Measurements from ENCODE around the gene RCBTB1.

The RCBTB1 gene

DNA sequence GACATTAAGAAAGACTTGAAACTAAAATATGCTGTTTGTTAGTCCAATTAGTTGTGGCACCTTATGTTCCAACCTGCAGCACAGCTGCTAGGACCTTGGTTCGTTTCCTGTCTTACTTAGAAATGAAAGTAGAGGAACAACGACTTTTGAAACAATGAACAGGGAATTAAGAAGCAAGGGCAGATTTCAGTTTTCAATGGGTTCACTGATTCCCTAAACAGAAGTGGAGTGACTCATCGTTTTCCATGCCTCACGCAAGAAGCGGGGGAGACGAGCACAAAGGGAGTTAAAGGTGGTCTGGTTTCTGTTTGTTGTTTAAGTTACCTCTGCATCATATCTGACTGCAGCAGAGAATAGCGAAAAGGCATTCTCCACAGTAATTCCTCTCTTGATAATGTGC lies 44.8 kb downstream of the RCBTB1 start:
- Histone ChIP-seq H3K4me2 (ENCODE audit: low read length) (peak overlapping the region; percentile 42), H3K27me3 (ENCODE audit: control insufficient read depth, low read length) (no peaks in the 10 kb centered on the region), H3K9me2 (replicated peaks; ENCODE audit: control insufficient read depth, low read length) (no peaks in the 10 kb centered on the region), H3K36me3 (ENCODE audit: control insufficient read depth, low read length) (peaks cover 53% of the 10 kb centered on the region), H3K4me1 (ENCODE audit: control insufficient read depth, low read length) (peaks cover 41% of the 10 kb centered on the region), H3F3A (ENCODE audit: control insufficient read depth, insufficient read depth) (peaks cover 3% of the 10 kb centered on the region; the same call in 1 of the 2 replicates), H4K20me1 (ENCODE audit: control insufficient read depth, insufficient read depth, low read depth, low read length) (no peaks in the 10 kb centered on the region), H3K4me3 (ENCODE audit: low read length) (peak overlapping the region; percentile 19), H3K27ac (ENCODE audit: low read depth, low read length) (peak overlapping the region; percentile 49), H3K79me2 (ENCODE audit: control insufficient read depth, low read length) (no peaks in the 10 kb centered on the region), H3K9me3 (ENCODE audit: control insufficient read depth, insufficient read depth, low read length) (no peaks in the 10 kb centered on the region)
- no peak for TF ChIP-seq EZH2phosphoT487 (IDR thresholded peaks at IDR 0.05; ENCODE audit: borderline replicate concordance, low read length)
- TF ChIP-seq, protein P1, sequence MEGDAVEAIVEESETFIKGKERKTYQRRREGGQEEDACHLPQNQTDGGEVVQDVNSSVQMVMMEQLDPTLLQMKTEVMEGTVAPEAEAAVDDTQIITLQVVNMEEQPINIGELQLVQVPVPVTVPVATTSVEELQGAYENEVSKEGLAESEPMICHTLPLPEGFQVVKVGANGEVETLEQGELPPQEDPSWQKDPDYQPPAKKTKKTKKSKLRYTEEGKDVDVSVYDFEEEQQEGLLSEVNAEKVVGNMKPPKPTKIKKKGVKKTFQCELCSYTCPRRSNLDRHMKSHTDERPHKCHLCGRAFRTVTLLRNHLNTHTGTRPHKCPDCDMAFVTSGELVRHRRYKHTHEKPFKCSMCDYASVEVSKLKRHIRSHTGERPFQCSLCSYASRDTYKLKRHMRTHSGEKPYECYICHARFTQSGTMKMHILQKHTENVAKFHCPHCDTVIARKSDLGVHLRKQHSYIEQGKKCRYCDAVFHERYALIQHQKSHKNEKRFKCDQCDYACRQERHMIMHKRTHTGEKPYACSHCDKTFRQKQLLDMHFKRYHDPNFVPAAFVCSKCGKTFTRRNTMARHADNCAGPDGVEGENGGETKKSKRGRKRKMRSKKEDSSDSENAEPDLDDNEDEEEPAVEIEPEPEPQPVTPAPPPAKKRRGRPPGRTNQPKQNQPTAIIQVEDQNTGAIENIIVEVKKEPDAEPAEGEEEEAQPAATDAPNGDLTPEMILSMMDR (IDR thresholded peaks at IDR 0.05; ENCODE audit: low read depth, low read length, poor library complexity, severe bottlenecking), result no peak

DNA sequence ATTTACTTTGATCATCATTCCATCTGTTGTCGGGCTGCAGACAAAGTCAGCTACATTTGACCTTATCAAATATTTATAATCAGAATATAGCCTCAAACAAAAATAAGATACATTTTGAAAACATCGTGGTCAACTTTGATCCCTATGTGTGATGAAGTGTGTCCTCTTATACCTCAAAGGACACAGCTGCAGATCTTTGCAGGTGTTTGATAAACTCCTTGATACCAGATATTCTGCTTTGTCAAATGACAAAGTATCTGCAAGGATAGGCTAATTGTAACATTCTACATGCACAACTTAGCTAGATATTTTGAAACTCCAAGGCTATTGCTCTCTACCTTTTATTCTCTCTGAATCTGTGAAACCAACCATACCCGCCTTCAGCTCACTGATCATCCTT lies 45.6 kb downstream of the RCBTB1 start:
- TF ChIP-seq, protein P1 (IDR thresholded peaks at IDR 0.05; ENCODE audit: low read depth, low read length, poor library complexity, severe bottlenecking), result no peak
- TF ChIP-seq EZH2phosphoT487 (IDR thresholded peaks at IDR 0.05; ENCODE audit: borderline replicate concordance, low read length), result no peak
- peak overlapping the region; percentile 42 for H3K4me2 ChIP-seq (ENCODE audit: low read length)

DNA sequence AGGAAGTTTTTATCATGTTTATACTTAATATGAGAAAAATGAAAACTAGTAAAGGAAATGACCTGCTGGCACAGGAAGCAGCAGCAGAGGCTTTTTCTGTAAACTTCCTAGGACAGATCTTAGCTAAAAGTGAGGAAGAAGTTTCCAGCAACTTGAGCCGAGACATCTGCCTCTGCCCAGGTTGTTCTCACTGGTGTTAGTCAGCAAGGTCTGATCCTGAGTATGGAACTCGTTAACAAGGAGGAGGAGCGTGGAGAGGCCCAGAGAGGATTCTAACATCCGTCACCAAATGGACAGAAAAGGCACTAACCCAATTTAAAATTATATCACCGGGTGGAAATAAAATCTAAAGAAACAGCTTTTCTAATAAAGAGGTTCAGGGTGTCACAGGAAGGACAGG lies 46.0 kb downstream of the RCBTB1 start:
- Histone ChIP-seq H3K36me3 (ENCODE audit: control insufficient read depth, low read length) (peaks cover 49% of the 10 kb centered on the region), H3F3A (ENCODE audit: control insufficient read depth, insufficient read depth) (peaks cover 3% of the 10 kb centered on the region; the same call in 1 of the 2 replicates), H4K20me1 (ENCODE audit: control insufficient read depth, insufficient read depth, low read depth, low read length) (no peaks in the 10 kb centered on the region), H3K9me3 (ENCODE audit: control insufficient read depth, insufficient read depth, low read length) (no peaks in the 10 kb centered on the region), H3K79me2 (ENCODE audit: control insufficient read depth, low read length) (no peaks in the 10 kb centered on the region), H3K4me2 (ENCODE audit: low read length) (peak overlapping the region; percentile 42), H3K27me3 (ENCODE audit: control insufficient read depth, low read length) (no peaks in the 10 kb centered on the region), H3K4me1 (ENCODE audit: control insufficient read depth, low read length) (peaks cover 43% of the 10 kb centered on the region), H3K27ac (ENCODE audit: low read depth, low read length) (peak overlapping the region; percentile 49), H3K4me3 (ENCODE audit: low read length) (peak overlapping the region; percentile 19; the same call in 1 of the 2 replicates), H3K9me2 (replicated peaks; ENCODE audit: control insufficient read depth, low read length) (no peaks in the 10 kb centered on the region)
- TF ChIP-seq EZH2phosphoT487 (IDR thresholded peaks at IDR 0.05; ENCODE audit: borderline replicate concordance, low read length), result no peak
- TF ChIP-seq, protein P1 (IDR thresholded peaks at IDR 0.05; ENCODE audit: low read depth, low read length, poor library complexity, severe bottlenecking), result no peak

More for the DNA sequence above, 45.6 kb downstream of the RCBTB1 start:
- Histone ChIP-seq H4K20me1 (ENCODE audit: control insufficient read depth, insufficient read depth, low read depth, low read length) (no peaks in the 10 kb centered on the region), H3K27me3 (ENCODE audit: control insufficient read depth, low read length) (no peaks in the 10 kb centered on the region), H3K79me2 (ENCODE audit: control insufficient read depth, low read length) (no peaks in the 10 kb centered on the region), H3K9me2 (replicated peaks; ENCODE audit: control insufficient read depth, low read length) (no peaks in the 10 kb centered on the region), H3K4me3 (ENCODE audit: low read length) (peak overlapping the region; percentile 19), H3K27ac (ENCODE audit: low read depth, low read length) (peak overlapping the region; percentile 49), H3K9me3 (ENCODE audit: control insufficient read depth, insufficient read depth, low read length) (no peaks in the 10 kb centered on the region), H3F3A (ENCODE audit: control insufficient read depth, insufficient read depth) (peaks cover 3% of the 10 kb centered on the region; the same call in 1 of the 2 replicates), H3K4me1 (ENCODE audit: control insufficient read depth, low read length) (peaks cover 41% of the 10 kb centered on the region), H3K36me3 (ENCODE audit: control insufficient read depth, low read length) (peaks cover 51% of the 10 kb centered on the region)
